A549 (cell line): ENCODE measurements around the gene STAT5B. TPM values are rescaled to one million over a fixed set of nuclear protein-coding genes. Genes with fewer than 3 reads are reported as not detected.

Source experiments
- ATAC-seq, 2 experiments: fragments of 200-7000 bp in 1 of 2; fragments of >200 bp in 1 of 2; cut with Nextera tagmentation in 1 of 2; cut with Tn5 transposase in 1 of 2; 3 replicates each; pipeline versions ENCODE4 v1.8.0 to v1.9.1; 2018 to 2020; ENCODE audit warnings: mild to moderate bottlenecking in 1 of 2, moderate library complexity in 1 of 2
- CTCF ChIA-PET: fragments of 300-600 bp; sonication (Branson Sonifier 250); formaldehyde crosslinking; extraction: SDS; loops from one replicate; lab custom pipeline; 2021; ENCODE audit warnings: antibody characterized with exemption, inconsistent platforms; lab: Yijun Ruan, JAX
- POLR2A ChIA-PET: fragments of 350-600 bp; formaldehyde crosslinking; extraction: SDS; loops from one replicate; lab custom pipeline; 2021; ENCODE audit warnings: antibody characterized with exemption, inconsistent platforms; lab: Yijun Ruan, JAX
- DNase-seq, 2 experiments: peaks; one replicate each; pipeline versions ENCODE4 v3.0.0 to v3.0.0-alpha.2; 2011 to 2016; ENCODE audit warnings: low read depth in 1 of 2, low spot score in 1 of 2
- FAIRE-seq: peaks from 2 replicates; lab custom pipeline; 2011; peaks lifted over from hg19 to GRCh38; lab: Jason Lieb, UNC
- H3K27ac ChIP-seq, 2 experiments: fragments of >200 bp; sonication (Bioruptor Twin); formaldehyde crosslinking; 3 replicates each; pipeline ENCODE4 v1.5.1; 2016 to 2017
- H3K4me1 ChIP-seq: fragments of >200 bp; sonication (Bioruptor Twin); formaldehyde crosslinking; 3 replicates; pipeline ENCODE4 v1.6.1; 2016
- H3K4me2 ChIP-seq: fragments of >200 bp; sonication (Bioruptor Twin); formaldehyde crosslinking; 3 replicates; pipeline ENCODE4 v1.6.1; 2016
- H3K4me3 ChIP-seq: fragments of >200 bp; sonication (Bioruptor Twin); formaldehyde crosslinking; 3 replicates; pipeline ENCODE4 v1.5.1; 2016
- H3K9me3 ChIP-seq: fragments of >200 bp; sonication (Bioruptor Twin); formaldehyde crosslinking; 3 replicates; pipeline ENCODE4 v1.6.1; 2016
- ATOH8 ChIP-seq: fragments of 250-450 bp; sonication (Bioruptor Pico); IDR thresholded peaks from 2 replicates; pipeline ENCODE4 v1.5.0; 2020; ENCODE audit warnings: low read depth, mild to moderate bottlenecking, moderate library complexity
- BCL3 ChIP-seq: fragments of >200 bp; sonication (Bioruptor Twin); formaldehyde crosslinking; IDR thresholded peaks from 3 replicates; pipeline ENCODE4 v1.6.1; 2016
- BHLHE40 ChIP-seq: IDR thresholded peaks from 2 replicates; pipeline ENCODE4 v1.6.1; 2012; ENCODE audit warnings: low read depth, low read length, inconsistent platforms
- FOSB ChIP-seq: fragments of 250-450 bp; sonication (Bioruptor Pico); IDR thresholded peaks from 2 replicates; pipeline ENCODE4 v1.5.0; 2020; ENCODE audit warnings: mild to moderate bottlenecking, moderate library complexity
- GATA3 ChIP-seq: IDR thresholded peaks from 2 replicates; pipeline ENCODE4 v1.6.1; 2012; ENCODE audit warnings: borderline replicate concordance
- HES2 ChIP-seq: fragments of >200 bp; sonication (Bioruptor Twin); formaldehyde crosslinking; IDR thresholded peaks from 2 replicates; pipeline ENCODE4 v1.6.1; 2016
- HOXA7 ChIP-seq: fragments of 250-450 bp; sonication (Bioruptor Pico); IDR thresholded peaks from 2 replicates; pipeline ENCODE4 v1.5.0; 2020; ENCODE audit warnings: mild to moderate bottlenecking, moderate library complexity
- HOXB13 ChIP-seq: fragments of 250-450 bp; sonication (Bioruptor Pico); IDR thresholded peaks from 2 replicates; pipeline ENCODE4 v1.5.0; 2020; ENCODE audit warnings: low read depth, mild to moderate bottlenecking, moderate library complexity
- JUN ChIP-seq, 2 experiments: fragments of >200 bp; sonication (Bioruptor Twin); formaldehyde crosslinking; IDR thresholded peaks; 2 replicates in 1 of 2; 3 replicates in 1 of 2; pipeline ENCODE4 v1.6.1; 2016 to 2017
- JUNB ChIP-seq: fragments of >200 bp; sonication (Bioruptor Twin); formaldehyde crosslinking; IDR thresholded peaks from 2 replicates; pipeline ENCODE4 v1.6.1; 2016
- KDM1A ChIP-seq: fragments of 200-600 bp; sonication (generic); IDR thresholded peaks from 2 replicates; pipeline ENCODE4 v1.6.1; 2016; ENCODE audit warnings: low read depth, mild to moderate bottlenecking
- NFE2L2 ChIP-seq: fragments of 150-350 bp; conservative IDR thresholded peaks from 2 replicates; pipeline ENCODE4 v1.6.1; 2014; ENCODE audit warnings: low read length
- NPAS2 ChIP-seq: fragments of 250-450 bp; sonication (Bioruptor Pico); IDR thresholded peaks from 2 replicates; pipeline ENCODE4 v1.8.0; 2022; ENCODE audit warnings: mild to moderate bottlenecking, moderate library complexity, borderline replicate concordance
- PHF8 ChIP-seq: fragments of 200-600 bp; sonication (generic); IDR thresholded peaks from 2 replicates; pipeline ENCODE4 v1.6.1; 2016; ENCODE audit warnings: low read depth, mild to moderate bottlenecking, antibody characterized with exemption, moderate library complexity, borderline replicate concordance
- RAD21 ChIP-seq, 2 experiments: fragments of >200 bp in 1 of 2; sonication (Bioruptor Twin) in 1 of 2; formaldehyde crosslinking in 1 of 2; IDR thresholded peaks in 1 of 2; conservative IDR thresholded peaks in 1 of 2; 2 replicates in 1 of 2; 3 replicates in 1 of 2; pipeline ENCODE4 v1.6.1; 2012 to 2018; ENCODE audit warnings: inconsistent platforms in 1 of 2
- RFX5 ChIP-seq: fragments of 450-650 bp; IDR thresholded peaks from 2 replicates; pipeline ENCODE4 v1.7.1; 2014; ENCODE audit warnings: antibody characterized with exemption, mild to moderate bottlenecking, moderate library complexity
- RNF2 ChIP-seq: fragments of 200-600 bp; sonication (generic); IDR thresholded peaks from 2 replicates; pipeline ENCODE4 v1.6.1; 2016; ENCODE audit warnings: low read depth, mild to moderate bottlenecking, antibody characterized with exemption, moderate library complexity, borderline replicate concordance
- SMC3 ChIP-seq: fragments of >200 bp; sonication (Bioruptor Twin); formaldehyde crosslinking; IDR thresholded peaks from 3 replicates; pipeline ENCODE4 v1.6.1; 2018; ENCODE audit warnings: inconsistent platforms
- SREBF2 ChIP-seq: fragments of 450-650 bp; IDR thresholded peaks from 2 replicates; pipeline ENCODE4 v1.6.1; 2014; ENCODE audit warnings: mild to moderate bottlenecking, moderate library complexity
- WGBS: methylation state at CpG from one replicate; pipeline ENCODE4 v1.1.6; 2017; ENCODE audit errors: missing lambda C conversion rate; 5-methylcytosine and 5-hydroxymethylcytosine counted together
- polyA plus RNA-seq, 4 experiments: library from polyadenylated mRNA; depleted of rRNA in 3 of 4; stranded (reverse); fragments of >200 nt; fragmentation: RNase III in 1 of 4; extraction: RNeasy Plus Mini Kit Qiagen cat#74134 plus additional on column Dnase treatment in 1 of 4; gene quantifications; 2 replicates in 3 of 4; 3 replicates in 1 of 4; pipeline ENCODE4 v1.2.3, GENCODE V29; 2011 to 2017

The STAT5B gene
- polyA plus RNA-seq, 2 of the 4 experiments (the other 2 are of a cell fraction), result 31.2 to 37.6 TPM

GRCh38 chr17:42288803-42289610, 12.8 kb upstream of the STAT5B start:
- no peak for DNase-seq
- peak; percentile 7 to 20; a peak in 3 of 6 replicates for ATAC-seq
- TF ChIP-seq NPAS2 (CRISPR knock-in tag) (no peak), RAD21 (conservative IDR thresholded peaks at IDR 0.05 in 1 of 2, IDR thresholded peaks at IDR 0.05 in 1 of 2) (no peak), NFE2L2 (no peak), FOSB (CRISPR knock-in tag) (no peak), RNF2 (no peak)
- WGBS, result 92% methylated on average over 31 of the region's 44 CpGs
- Histone ChIP-seq H3K4me2 (peak overlapping the region; percentile 95), H3K4me1 (peaks cover 12% of the 10 kb centered on the region), H3K4me3 (peak overlapping the region; percentile 62), H3K9me3 (no peaks in the 10 kb centered on the region), H3K27ac (peak overlapping the region; percentile 79 to 92; a peak in 5 of 6 replicates)
- POLR2A ChIA-PET, result interaction anchor here (0.5 to 1.2 kb wide), 5 partner anchors 10 to 271 kb away, joined by 3 to 7 read pairs (median 4); no protein-coding TSS in a partner anchor
- no peak for FAIRE-seq
- CTCF ChIA-PET, result interaction anchor here (0.5 to 3.4 kb wide), 16 partner anchors 11 to 298 kb away, joined by 3 to 14 read pairs (median 3); partner anchors contain the start of gene GHDC

- TF ChIP-seq BCL3 (peak; percentile 35; the same call in 1 of the 3 replicates), RAD21 (conservative IDR thresholded peaks at IDR 0.05 in 1 of 2, IDR thresholded peaks at IDR 0.05 in 1 of 2) (0 out of 5 replicates have a peak, but pooled peaks of 1 of the 2 experiments have one; percentile 13), NPAS2 (CRISPR knock-in tag) (peak; percentile 11; the same call in 1 of the 2 replicates), PHF8 (no peak), HES2 (no peak), JUNB (no peak), BHLHE40 (no peak), GATA3 (no peak), JUN (IDR thresholded peaks at IDR 0.05) (peak; percentile 19 to 42; a peak in 1 of 5 replicates), RFX5 (peak; percentile 91), SMC3 (no peak), HOXA7 (CRISPR knock-in tag) (no peak), HOXB13 (no peak), KDM1A (peak; percentile 48; the same call in 1 of the 2 replicates), SREBF2 (no peak), RNF2 (no peak), ATOH8 (CRISPR knock-in tag) (no peak)
- H3K4me1 ChIP-seq, result peaks cover 12% of the 10 kb centered on the region
- DNase-seq (peak; percentile 73 to 83), FAIRE-seq (no peak), ATAC-seq (peak; percentile 81 to 86)
- WGBS, result 22% methylated on average over 34 of the region's 88 CpGs
- peak within 1 kb of the TSS; percentile 62 for H3K4me3 ChIP-seq
- no peaks in the 10 kb centered on the region for H3K9me3 ChIP-seq
- H3K4me2 ChIP-seq, result peak within 1 kb of the TSS; percentile 95
- H3K27ac ChIP-seq, result peak within 1 kb of the TSS; percentile 79 to 92
- CTCF ChIA-PET, result interaction anchor here (0.5 to 3.4 kb wide), 13 partner anchors 10 to 297 kb away, joined by 3 to 14 read pairs (median 3); partner anchors contain the start of gene GHDC
- POLR2A ChIA-PET, result interaction anchor here (0.5 to 1.2 kb wide), 7 partner anchors 9 to 270 kb away, joined by 3 to 7 read pairs (median 4); no protein-coding TSS in a partner anchor
Observed at GRCh38 chr17:42287977-42288802, 12.0 kb upstream of the STAT5B start, which contains the start of gene STAT5A. Gene STAT5A (plus strand): TSS chr17:42288498. CDS start chr17:42289412, 914 bp downstream.
